Measurements from ENCODE around the gene WDR75.

The WDR75 gene

GRCh38 chr2:189440947-189441708 is at the start of gene WDR75:
Gene WDR75 (plus strand): TSS chr2:189441474. CDS start chr2:189441493, 19 bp downstream.
- H3K4me3 Mint-ChIP-seq, result no peak within 1 kb of the TSS
- H3K4me1 Mint-ChIP-seq (ENCODE audit: low read depth), result peaks cover 9% of the 10 kb centered on the region
- H3K9me3 Mint-ChIP-seq, result no peaks in the 10 kb centered on the region
- H3K27ac Mint-ChIP-seq, result peak within 1 kb of the TSS; percentile 100
- DNase-seq (ENCODE audit: low spot score), result peak; percentile 89
- H3K36me3 Mint-ChIP-seq (ENCODE audit: low read depth), result peaks cover 8% of the 10 kb centered on the region
- no peaks in the 10 kb centered on the region for H3K27me3 Mint-ChIP-seq (ENCODE audit: low read depth)

- Mint-ChIP-seq H3K4me1 (ENCODE audit: low read depth) (no peaks in the 10 kb centered on the region), H3K27ac (no peak overlapping the region), H3K36me3 (ENCODE audit: low read depth) (no peaks in the 10 kb centered on the region), H3K4me3 (no peak overlapping the region), H3K9me3 (no peaks in the 10 kb centered on the region), H3K27me3 (ENCODE audit: low read depth) (peaks cover 3% of the 10 kb centered on the region)
- no peak for DNase-seq (ENCODE audit: low spot score)
Measured at GRCh38 chr2:189393440-189394111, 47.7 kb upstream of the WDR75 start.

GRCh38 chr2:189394525-189394924 is 46.7 kb upstream of the WDR75 start:
- Mint-ChIP-seq H3K4me1 (ENCODE audit: low read depth) (no peaks in the 10 kb centered on the region), H3K36me3 (ENCODE audit: low read depth) (no peaks in the 10 kb centered on the region), H3K27me3 (ENCODE audit: low read depth) (peaks cover 3% of the 10 kb centered on the region), H3K9me3 (no peaks in the 10 kb centered on the region), H3K27ac (no peak overlapping the region), H3K4me3 (no peak overlapping the region)
- DNase-seq (ENCODE audit: low spot score), result no peak

- no peak overlapping the region for H3K27ac Mint-ChIP-seq
Measured at GRCh38 chr2:189402932-189403331, 38.3 kb upstream of the WDR75 start.

GRCh38 chr2:189406586-189407233 is 34.6 kb upstream of the WDR75 start:
- H3K36me3 Mint-ChIP-seq (ENCODE audit: low read depth), result no peaks in the 10 kb centered on the region
- peaks cover 8% of the 10 kb centered on the region for H3K4me1 Mint-ChIP-seq (ENCODE audit: low read depth)
- no peaks in the 10 kb centered on the region for H3K9me3 Mint-ChIP-seq

More at GRCh38 chr2:189402932-189403331, 38.3 kb upstream of the WDR75 start:
- H3K36me3 Mint-ChIP-seq (ENCODE audit: low read depth), result no peaks in the 10 kb centered on the region
- DNase-seq (ENCODE audit: low spot score), result no peak
- no peak overlapping the region for H3K4me3 Mint-ChIP-seq
- H3K9me3 Mint-ChIP-seq, result no peaks in the 10 kb centered on the region
- H3K27me3 Mint-ChIP-seq (ENCODE audit: low read depth), result no peaks in the 10 kb centered on the region
- H3K4me1 Mint-ChIP-seq (ENCODE audit: low read depth), result peaks cover 5% of the 10 kb centered on the region

GRCh38 chr2:189407281-189408209 is 33.7 kb upstream of the WDR75 start:
- Mint-ChIP-seq H3K27ac (no peak overlapping the region), H3K36me3 (ENCODE audit: low read depth) (no peaks in the 10 kb centered on the region), H3K27me3 (ENCODE audit: low read depth) (no peaks in the 10 kb centered on the region), H3K4me3 (peak overlapping the region; percentile 12), H3K4me1 (ENCODE audit: low read depth) (peaks cover 8% of the 10 kb centered on the region), H3K9me3 (no peaks in the 10 kb centered on the region)
- no peak for DNase-seq (ENCODE audit: low spot score)

More at GRCh38 chr2:189406586-189407233, 34.6 kb upstream of the WDR75 start:
- DNase-seq (ENCODE audit: low spot score), result no peak
- no peak overlapping the region for H3K4me3 Mint-ChIP-seq
- no peak overlapping the region for H3K27ac Mint-ChIP-seq
- H3K27me3 Mint-ChIP-seq (ENCODE audit: low read depth), result no peaks in the 10 kb centered on the region

- H3K36me3 Mint-ChIP-seq (ENCODE audit: low read depth), result no peaks in the 10 kb centered on the region
- DNase-seq (ENCODE audit: low spot score), result no peak
- H3K27ac Mint-ChIP-seq, result no peak overlapping the region
Measured at GRCh38 chr2:189408294-189408693, 33.0 kb upstream of the WDR75 start.

GRCh38 chr2:189409131-189409530 is 32.1 kb upstream of the WDR75 start:
- Mint-ChIP-seq H3K9me3 (no peaks in the 10 kb centered on the region), H3K4me3 (no peak overlapping the region), H3K4me1 (ENCODE audit: low read depth) (peaks cover 8% of the 10 kb centered on the region), H3K36me3 (ENCODE audit: low read depth) (no peaks in the 10 kb centered on the region), H3K27ac (no peak overlapping the region), H3K27me3 (ENCODE audit: low read depth) (no peaks in the 10 kb centered on the region)
- no peak for DNase-seq (ENCODE audit: low spot score)

More at GRCh38 chr2:189408294-189408693, 33.0 kb upstream of the WDR75 start:
- Mint-ChIP-seq H3K4me3 (no peak overlapping the region), H3K9me3 (no peaks in the 10 kb centered on the region), H3K27me3 (ENCODE audit: low read depth) (no peaks in the 10 kb centered on the region), H3K4me1 (ENCODE audit: low read depth) (peaks cover 8% of the 10 kb centered on the region)

GRCh38 chr2:189409647-189410046 is 31.6 kb upstream of the WDR75 start:
- H3K9me3 Mint-ChIP-seq, result no peaks in the 10 kb centered on the region
- H3K27ac Mint-ChIP-seq, result no peak overlapping the region
- no peaks in the 10 kb centered on the region for H3K27me3 Mint-ChIP-seq (ENCODE audit: low read depth)
- H3K4me1 Mint-ChIP-seq (ENCODE audit: low read depth), result peaks cover 8% of the 10 kb centered on the region
- no peak for DNase-seq (ENCODE audit: low spot score)
- no peak overlapping the region for H3K4me3 Mint-ChIP-seq
- no peaks in the 10 kb centered on the region for H3K36me3 Mint-ChIP-seq (ENCODE audit: low read depth)

- no peak overlapping the region for H3K27ac Mint-ChIP-seq
- H3K4me1 Mint-ChIP-seq (ENCODE audit: low read depth), result peaks cover 8% of the 10 kb centered on the region
Measured at GRCh38 chr2:189411860-189412259, 29.4 kb upstream of the WDR75 start.

GRCh38 chr2:189412330-189412953 is 28.8 kb upstream of the WDR75 start:
- H3K27me3 Mint-ChIP-seq (ENCODE audit: low read depth), result no peaks in the 10 kb centered on the region

More at GRCh38 chr2:189411860-189412259, 29.4 kb upstream of the WDR75 start:
- no peaks in the 10 kb centered on the region for H3K36me3 Mint-ChIP-seq (ENCODE audit: low read depth)
- no peak overlapping the region for H3K4me3 Mint-ChIP-seq
- H3K9me3 Mint-ChIP-seq, result no peaks in the 10 kb centered on the region
- H3K27me3 Mint-ChIP-seq (ENCODE audit: low read depth), result no peaks in the 10 kb centered on the region
- no peak for DNase-seq (ENCODE audit: low spot score)

GRCh38 chr2:189413249-189413648 is 28.0 kb upstream of the WDR75 start:
- no peak overlapping the region for H3K27ac Mint-ChIP-seq
- no peak overlapping the region for H3K4me3 Mint-ChIP-seq
- no peaks in the 10 kb centered on the region for H3K27me3 Mint-ChIP-seq (ENCODE audit: low read depth)
- no peak for DNase-seq (ENCODE audit: low spot score)
- no peaks in the 10 kb centered on the region for H3K36me3 Mint-ChIP-seq (ENCODE audit: low read depth)
- H3K9me3 Mint-ChIP-seq, result no peaks in the 10 kb centered on the region
- peaks cover under 1% of the 10 kb centered on the region for H3K4me1 Mint-ChIP-seq (ENCODE audit: low read depth)

More at GRCh38 chr2:189412330-189412953, 28.8 kb upstream of the WDR75 start:
- Mint-ChIP-seq H3K27ac (no peak overlapping the region), H3K4me3 (no peak overlapping the region), H3K36me3 (ENCODE audit: low read depth) (no peaks in the 10 kb centered on the region), H3K4me1 (ENCODE audit: low read depth) (peaks cover 8% of the 10 kb centered on the region), H3K9me3 (no peaks in the 10 kb centered on the region)
- DNase-seq (ENCODE audit: low spot score), result no peak

- H3K4me1 Mint-ChIP-seq (ENCODE audit: low read depth), result no peaks in the 10 kb centered on the region
- no peak for DNase-seq (ENCODE audit: low spot score)
- no peaks in the 10 kb centered on the region for H3K36me3 Mint-ChIP-seq (ENCODE audit: low read depth)
Measured at GRCh38 chr2:189421644-189422043, 19.6 kb upstream of the WDR75 start.

More at GRCh38 chr2:189421644-189422043, 19.6 kb upstream of the WDR75 start:
- Mint-ChIP-seq H3K27me3 (ENCODE audit: low read depth) (peaks cover 7% of the 10 kb centered on the region), H3K27ac (no peak overlapping the region), H3K9me3 (no peaks in the 10 kb centered on the region), H3K4me3 (no peak overlapping the region)

All from T-helper 2 cell treated with Interferon-gamma antibody and Interleukin-4, amounts not matched to agents 5 μg/mL and 100 μg/mL, for 36 hours (primary cell).